Stimulated activated memory B cell treated with anti-CD40 and anti-IgM and Interleukin-4, amounts not matched to agents 10 μg/mL and 1 μg/mL and 100 μg/mL, for 72 hours (primary cell): ENCODE results near the gene ZNF408.
"Not testable (repeated sequence)": the region's sequence is repeated elsewhere in the genome, so short reads cannot be mapped to it uniquely, and the experiment has no call there.

Experiments
- ATAC-seq: fragments of 150-1000 bp; cut with Tn5 transposase; 2 replicates; pipeline ENCODE4 v1.10.0; 2021
- H3K27ac Mint-ChIP-seq: one replicate; pipeline ENCODE4 v1.8.0; 2022; ENCODE audit warnings: mild to moderate bottlenecking, mixed read lengths
- H3K27me3 Mint-ChIP-seq: one replicate; pipeline ENCODE4 v1.8.0; 2022; ENCODE audit warnings: mixed read lengths
- H3K36me3 Mint-ChIP-seq: one replicate; pipeline ENCODE4 v1.8.0; 2022; ENCODE audit warnings: mixed read lengths
- H3K4me1 Mint-ChIP-seq: one replicate; pipeline ENCODE4 v1.8.0; 2022; ENCODE audit warnings: mixed read lengths
- H3K4me3 Mint-ChIP-seq: one replicate; pipeline ENCODE4 v1.8.0; 2022; ENCODE audit warnings: mild to moderate bottlenecking, moderate library complexity, mixed read lengths
- H3K9me3 Mint-ChIP-seq: one replicate; pipeline ENCODE4 v1.8.0; 2022; ENCODE audit warnings: mixed read lengths

ZNF408 gene

GRCh38 chr11:46700241-46701077 lies at the start of gene ZNF408, which contains the start of gene ARHGAP1:
Gene ZNF408 (plus strand): TSS chr11:46701031. CDS start chr11:46701048, 17 bp downstream.
Gene ARHGAP1 (minus strand): TSS chr11:46700619. CDS start chr11:46696107, 4,512 bp downstream.
- H3K27ac Mint-ChIP-seq: peak within 1 kb of the TSS; percentile 83
- H3K4me3 Mint-ChIP-seq: peak within 1 kb of the TSS; percentile 96
- H3K27me3 Mint-ChIP-seq: no peaks in the 10 kb centered on the region
- H3K4me1 Mint-ChIP-seq: peaks cover 45% of the 10 kb centered on the region
- peak; percentile 96 for ATAC-seq
- H3K36me3 Mint-ChIP-seq: peaks cover 41% of the 10 kb centered on the region
- no peaks in the 10 kb centered on the region for H3K9me3 Mint-ChIP-seq

- no peaks in the 10 kb centered on the region for H3K9me3 Mint-ChIP-seq
- H3K4me3 Mint-ChIP-seq: no peak overlapping the region
- H3K27ac Mint-ChIP-seq: no peak overlapping the region
- no peaks in the 10 kb centered on the region for H3K4me1 Mint-ChIP-seq
- no peaks in the 10 kb centered on the region for H3K27me3 Mint-ChIP-seq
- ATAC-seq: no peak
- H3K36me3 Mint-ChIP-seq: peaks cover 57% of the 10 kb centered on the region
These were observed 45.2 kb upstream of the ZNF408 start for GRCh38 chr11:46655631-46656030.

- H3K4me1 Mint-ChIP-seq: no peaks in the 10 kb centered on the region
- peaks cover 46% of the 10 kb centered on the region for H3K36me3 Mint-ChIP-seq
- no peak overlapping the region for H3K27ac Mint-ChIP-seq
- no peak overlapping the region for H3K4me3 Mint-ChIP-seq
- H3K27me3 Mint-ChIP-seq: no peaks in the 10 kb centered on the region
- ATAC-seq: no peak
- no peaks in the 10 kb centered on the region for H3K9me3 Mint-ChIP-seq
These were observed 43.6 kb upstream of the ZNF408 start for GRCh38 chr11:46657186-46657585.

GRCh38 chr11:46658259-46658658 lies 42.6 kb upstream of the ZNF408 start:
- no peaks in the 10 kb centered on the region for H3K27me3 Mint-ChIP-seq
- no peak overlapping the region for H3K4me3 Mint-ChIP-seq
- no peaks in the 10 kb centered on the region for H3K4me1 Mint-ChIP-seq
- H3K9me3 Mint-ChIP-seq: no peaks in the 10 kb centered on the region
- no peak overlapping the region for H3K27ac Mint-ChIP-seq
- no peak for ATAC-seq
- peaks cover 46% of the 10 kb centered on the region for H3K36me3 Mint-ChIP-seq

- no peaks in the 10 kb centered on the region for H3K27me3 Mint-ChIP-seq
- H3K4me3 Mint-ChIP-seq: no peak overlapping the region
- no peak for ATAC-seq
- H3K27ac Mint-ChIP-seq: no peak overlapping the region
- H3K9me3 Mint-ChIP-seq: no peaks in the 10 kb centered on the region
- H3K36me3 Mint-ChIP-seq: peaks cover 59% of the 10 kb centered on the region
- H3K4me1 Mint-ChIP-seq: no peaks in the 10 kb centered on the region
These were observed 40.9 kb upstream of the ZNF408 start for GRCh38 chr11:46659908-46660307.

- Mint-ChIP-seq H3K36me3 (peaks cover 53% of the 10 kb centered on the region), H3K9me3 (no peaks in the 10 kb centered on the region), H3K4me1 (no peaks in the 10 kb centered on the region)
These were observed 39.0 kb upstream of the ZNF408 start for GRCh38 chr11:46661836-46662235.

GRCh38 chr11:46662366-46662765 lies 38.5 kb upstream of the ZNF408 start:
- H3K4me1 Mint-ChIP-seq: no peaks in the 10 kb centered on the region
- no peak overlapping the region for H3K4me3 Mint-ChIP-seq
- H3K9me3 Mint-ChIP-seq: no peaks in the 10 kb centered on the region
- no peak overlapping the region for H3K27ac Mint-ChIP-seq
- no peaks in the 10 kb centered on the region for H3K27me3 Mint-ChIP-seq
- peaks cover 53% of the 10 kb centered on the region for H3K36me3 Mint-ChIP-seq
- ATAC-seq: no peak

More at GRCh38 chr11:46661836-46662235, 39.0 kb upstream of the ZNF408 start:
- H3K27me3 Mint-ChIP-seq: no peaks in the 10 kb centered on the region
- no peak overlapping the region for H3K4me3 Mint-ChIP-seq
- ATAC-seq: no peak
- no peak overlapping the region for H3K27ac Mint-ChIP-seq

- Mint-ChIP-seq H3K36me3 (peaks cover 43% of the 10 kb centered on the region), H3K27me3 (no peaks in the 10 kb centered on the region), H3K27ac (no peak overlapping the region), H3K9me3 (no peaks in the 10 kb centered on the region), H3K4me3 (no peak overlapping the region), H3K4me1 (no peaks in the 10 kb centered on the region)
- ATAC-seq: no peak
These were observed 37.4 kb upstream of the ZNF408 start for GRCh38 chr11:46663277-46663940.

GRCh38 chr11:46664612-46665011 lies 36.2 kb upstream of the ZNF408 start:
- no peak for ATAC-seq
- H3K27me3 Mint-ChIP-seq: no peaks in the 10 kb centered on the region
- no peaks in the 10 kb centered on the region for H3K9me3 Mint-ChIP-seq
- H3K36me3 Mint-ChIP-seq: peaks cover 41% of the 10 kb centered on the region
- H3K4me1 Mint-ChIP-seq: no peaks in the 10 kb centered on the region
- no peak overlapping the region for H3K27ac Mint-ChIP-seq
- no peak overlapping the region for H3K4me3 Mint-ChIP-seq

- no peak overlapping the region for H3K4me3 Mint-ChIP-seq
- H3K27me3 Mint-ChIP-seq: no peaks in the 10 kb centered on the region
- no peak for ATAC-seq
- no peaks in the 10 kb centered on the region for H3K9me3 Mint-ChIP-seq
- no peaks in the 10 kb centered on the region for H3K4me1 Mint-ChIP-seq
- H3K27ac Mint-ChIP-seq: no peak overlapping the region
- peaks cover 40% of the 10 kb centered on the region for H3K36me3 Mint-ChIP-seq
These were observed 35.5 kb upstream of the ZNF408 start for GRCh38 chr11:46665356-46665755.

- H3K27me3 Mint-ChIP-seq: no peaks in the 10 kb centered on the region
- H3K4me1 Mint-ChIP-seq: no peaks in the 10 kb centered on the region
- ATAC-seq: no peak
- no peaks in the 10 kb centered on the region for H3K9me3 Mint-ChIP-seq
- peak overlapping the region; percentile 22 for H3K27ac Mint-ChIP-seq
- no peak overlapping the region for H3K4me3 Mint-ChIP-seq
- H3K36me3 Mint-ChIP-seq: peaks cover 39% of the 10 kb centered on the region
These were observed 34.3 kb upstream of the ZNF408 start for GRCh38 chr11:46666516-46666915.

GRCh38 chr11:46667043-46667481 lies 33.8 kb upstream of the ZNF408 start:
- H3K27ac Mint-ChIP-seq: peak overlapping the region; percentile 22

GRCh38 chr11:46668480-46669085 lies 32.2 kb upstream of the ZNF408 start:
- no peaks in the 10 kb centered on the region for H3K27me3 Mint-ChIP-seq
- no peak for ATAC-seq
- no peaks in the 10 kb centered on the region for H3K4me1 Mint-ChIP-seq
- H3K36me3 Mint-ChIP-seq: peaks cover 49% of the 10 kb centered on the region
- H3K9me3 Mint-ChIP-seq: no peaks in the 10 kb centered on the region
- H3K27ac Mint-ChIP-seq: no peak overlapping the region
- H3K4me3 Mint-ChIP-seq: no peak overlapping the region

More at GRCh38 chr11:46667043-46667481, 33.8 kb upstream of the ZNF408 start:
- Mint-ChIP-seq H3K27me3 (no peaks in the 10 kb centered on the region), H3K4me1 (no peaks in the 10 kb centered on the region), H3K4me3 (no peak overlapping the region), H3K9me3 (no peaks in the 10 kb centered on the region), H3K36me3 (peaks cover 43% of the 10 kb centered on the region)
- ATAC-seq: no peak

- H3K9me3 Mint-ChIP-seq: no peaks in the 10 kb centered on the region
- peaks cover 41% of the 10 kb centered on the region for H3K36me3 Mint-ChIP-seq
- no peaks in the 10 kb centered on the region for H3K27me3 Mint-ChIP-seq
- ATAC-seq: no peak
- H3K27ac Mint-ChIP-seq: no peak overlapping the region
- peaks cover 7% of the 10 kb centered on the region for H3K4me1 Mint-ChIP-seq
- H3K4me3 Mint-ChIP-seq: no peak overlapping the region
These were observed 31.1 kb upstream of the ZNF408 start for GRCh38 chr11:46669711-46670139.

GRCh38 chr11:46670521-46670920 lies 30.3 kb upstream of the ZNF408 start:
- Mint-ChIP-seq H3K4me1 (peaks cover 14% of the 10 kb centered on the region), H3K36me3 (peaks cover 39% of the 10 kb centered on the region), H3K27ac (peak overlapping the region; percentile 46)
- H3K27me3 Mint-ChIP-seq, ATAC-seq, H3K9me3 Mint-ChIP-seq, H3K4me3 Mint-ChIP-seq: not testable (repeated sequence)
